ENCODE measurements around the gene RBCK1.
"Not testable (repeated sequence)": the region's sequence is repeated elsewhere in the genome, so short reads cannot be mapped to it uniquely, and the experiment has no call there.

The RBCK1 gene

DNA sequence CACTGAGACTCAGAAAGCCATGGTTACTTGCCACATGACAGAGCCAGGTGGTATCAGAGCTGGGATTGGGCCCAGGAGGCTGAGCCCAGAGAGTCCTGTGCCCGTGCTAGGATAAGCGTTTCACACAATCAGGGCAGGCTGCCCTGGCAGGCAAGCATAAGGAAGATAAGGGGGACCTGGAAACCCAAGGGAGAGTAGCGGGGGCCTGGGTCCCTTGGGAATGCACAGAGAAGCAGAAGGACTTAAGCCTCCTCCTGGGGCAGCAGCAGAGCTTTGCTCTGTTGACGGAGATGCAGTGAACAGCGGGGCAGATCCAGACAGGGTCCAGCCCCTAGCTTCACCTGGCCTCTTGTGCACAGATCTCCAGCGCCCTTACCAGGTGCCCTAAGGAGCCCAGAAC is 18.9 kb upstream of the RBCK1 start:
- 0 out of 2 replicates have a peak overlapping the region, but pooled peaks have one; percentile 10 for H3K27ac ChIP-seq
- TF ChIP-seq, protein P1, sequence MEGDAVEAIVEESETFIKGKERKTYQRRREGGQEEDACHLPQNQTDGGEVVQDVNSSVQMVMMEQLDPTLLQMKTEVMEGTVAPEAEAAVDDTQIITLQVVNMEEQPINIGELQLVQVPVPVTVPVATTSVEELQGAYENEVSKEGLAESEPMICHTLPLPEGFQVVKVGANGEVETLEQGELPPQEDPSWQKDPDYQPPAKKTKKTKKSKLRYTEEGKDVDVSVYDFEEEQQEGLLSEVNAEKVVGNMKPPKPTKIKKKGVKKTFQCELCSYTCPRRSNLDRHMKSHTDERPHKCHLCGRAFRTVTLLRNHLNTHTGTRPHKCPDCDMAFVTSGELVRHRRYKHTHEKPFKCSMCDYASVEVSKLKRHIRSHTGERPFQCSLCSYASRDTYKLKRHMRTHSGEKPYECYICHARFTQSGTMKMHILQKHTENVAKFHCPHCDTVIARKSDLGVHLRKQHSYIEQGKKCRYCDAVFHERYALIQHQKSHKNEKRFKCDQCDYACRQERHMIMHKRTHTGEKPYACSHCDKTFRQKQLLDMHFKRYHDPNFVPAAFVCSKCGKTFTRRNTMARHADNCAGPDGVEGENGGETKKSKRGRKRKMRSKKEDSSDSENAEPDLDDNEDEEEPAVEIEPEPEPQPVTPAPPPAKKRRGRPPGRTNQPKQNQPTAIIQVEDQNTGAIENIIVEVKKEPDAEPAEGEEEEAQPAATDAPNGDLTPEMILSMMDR (conservative IDR thresholded peaks at IDR 0.05): no peak
- no peak for TF ChIP-seq ZFX (IDR thresholded peaks at IDR 0.05)

DNA sequence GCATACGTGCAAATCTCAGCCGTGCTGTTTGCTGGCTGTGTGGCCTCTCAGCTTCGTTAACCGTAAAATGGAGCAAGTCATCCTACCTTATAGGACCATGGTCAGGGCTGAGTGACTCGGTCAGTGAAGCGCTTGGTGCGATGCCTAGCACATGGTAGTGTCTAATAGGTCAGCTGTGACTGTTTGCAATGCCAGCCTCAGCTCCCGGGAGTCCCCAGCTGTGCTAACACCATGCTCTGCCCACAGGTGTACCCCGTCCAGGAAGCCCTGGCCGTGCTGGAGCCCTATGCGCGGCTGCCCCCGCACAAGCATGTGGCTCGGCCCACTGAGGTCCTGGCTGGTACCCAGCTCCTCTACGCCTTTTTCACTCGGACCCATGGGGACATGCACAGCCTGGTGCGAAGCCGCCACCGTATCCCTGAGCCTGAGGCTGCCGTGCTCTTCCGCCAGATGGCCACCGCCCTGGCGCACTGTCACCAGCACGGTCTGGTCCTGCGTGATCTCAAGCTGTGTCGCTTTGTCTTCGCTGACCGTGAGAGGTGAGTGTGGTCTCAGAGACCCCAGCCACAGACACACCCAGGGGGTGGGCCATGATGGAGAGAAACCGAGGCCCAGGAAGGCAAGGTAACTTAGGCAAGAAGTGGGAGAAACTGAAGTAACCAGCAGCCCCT is 16.9 kb upstream of the RBCK1 start:
- TF ChIP-seq, protein P1 (conservative IDR thresholded peaks at IDR 0.05): no peak
- TF ChIP-seq ZFX (IDR thresholded peaks at IDR 0.05): no peak
- no peak overlapping the region for H3K27ac ChIP-seq

DNA sequence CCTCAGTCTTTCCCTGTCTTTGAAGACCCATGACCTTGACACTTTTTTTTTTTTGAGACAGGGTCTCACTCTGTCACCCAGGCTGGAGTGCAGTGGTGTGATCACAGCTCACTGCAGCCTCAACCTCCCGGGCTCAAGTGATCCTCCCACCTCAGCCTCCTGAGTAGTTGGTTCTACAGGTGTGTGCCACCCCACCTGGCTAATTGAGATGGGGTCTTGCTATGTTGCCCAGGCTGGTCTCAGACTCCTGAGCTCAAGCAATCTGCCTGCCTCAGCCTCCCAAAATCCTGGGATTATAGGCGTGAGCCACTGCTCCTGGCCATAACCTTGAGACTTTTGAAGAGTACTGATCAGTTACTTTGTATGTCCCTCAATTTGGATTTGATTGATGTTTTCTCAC is 14.8 kb upstream of the RBCK1 start:
- H3K27ac ChIP-seq: not testable (repeated sequence)

DNA sequence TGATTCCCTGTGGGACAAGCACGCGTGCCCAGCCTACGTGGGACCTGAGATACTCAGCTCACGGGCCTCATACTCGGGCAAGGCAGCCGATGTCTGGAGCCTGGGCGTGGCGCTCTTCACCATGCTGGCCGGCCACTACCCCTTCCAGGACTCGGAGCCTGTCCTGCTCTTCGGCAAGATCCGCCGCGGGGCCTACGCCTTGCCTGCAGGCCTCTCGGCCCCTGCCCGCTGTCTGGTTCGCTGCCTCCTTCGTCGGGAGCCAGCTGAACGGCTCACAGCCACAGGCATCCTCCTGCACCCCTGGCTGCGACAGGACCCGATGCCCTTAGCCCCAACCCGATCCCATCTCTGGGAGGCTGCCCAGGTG is 11.9 kb upstream of the RBCK1 start:
- TF ChIP-seq, protein P1 (conservative IDR thresholded peaks at IDR 0.05): no peak
- TF ChIP-seq ZFX (IDR thresholded peaks at IDR 0.05): no peak
- H3K27ac ChIP-seq: no peak overlapping the region

DNA sequence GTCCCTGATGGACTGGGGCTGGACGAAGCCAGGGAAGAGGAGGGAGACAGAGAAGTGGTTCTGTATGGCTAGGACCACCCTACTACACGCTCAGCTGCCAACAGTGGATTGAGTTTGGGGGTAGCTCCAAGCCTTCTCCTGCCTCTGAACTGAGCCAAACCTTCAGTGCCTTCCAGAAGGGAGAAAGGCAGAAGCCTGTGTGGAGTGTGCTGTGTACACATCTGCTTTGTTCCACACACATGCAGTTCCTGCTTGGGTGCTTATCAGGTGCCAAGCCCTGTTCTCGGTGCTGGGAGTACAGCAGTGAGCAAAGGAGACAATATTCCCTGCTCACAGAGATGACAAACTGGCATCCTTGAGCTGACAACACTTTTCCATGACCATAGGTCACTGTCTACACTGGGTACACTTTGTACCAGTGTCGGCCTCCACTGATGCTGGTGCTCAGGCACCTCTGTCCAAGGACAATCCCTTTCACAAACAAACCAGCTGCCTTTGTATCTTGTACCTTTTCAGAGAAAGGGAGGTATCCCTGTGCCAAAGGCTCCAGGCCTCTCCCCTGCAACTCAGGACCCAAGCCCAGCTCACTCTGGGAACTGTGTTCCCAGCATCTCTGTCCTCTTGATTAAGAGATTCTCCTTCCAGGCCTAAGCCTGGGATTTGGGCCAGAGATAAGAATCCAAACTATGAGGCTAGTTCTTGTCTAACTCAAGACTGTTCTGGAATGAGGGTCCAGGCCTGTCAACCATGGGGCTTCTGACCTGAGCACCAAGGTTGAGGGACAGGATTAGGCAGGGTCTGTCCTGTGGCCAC is 11.3 kb upstream of the RBCK1 start:
- TF ChIP-seq ZFX (IDR thresholded peaks at IDR 0.05): no peak
- TF ChIP-seq, protein P1 (conservative IDR thresholded peaks at IDR 0.05): no peak

DNA sequence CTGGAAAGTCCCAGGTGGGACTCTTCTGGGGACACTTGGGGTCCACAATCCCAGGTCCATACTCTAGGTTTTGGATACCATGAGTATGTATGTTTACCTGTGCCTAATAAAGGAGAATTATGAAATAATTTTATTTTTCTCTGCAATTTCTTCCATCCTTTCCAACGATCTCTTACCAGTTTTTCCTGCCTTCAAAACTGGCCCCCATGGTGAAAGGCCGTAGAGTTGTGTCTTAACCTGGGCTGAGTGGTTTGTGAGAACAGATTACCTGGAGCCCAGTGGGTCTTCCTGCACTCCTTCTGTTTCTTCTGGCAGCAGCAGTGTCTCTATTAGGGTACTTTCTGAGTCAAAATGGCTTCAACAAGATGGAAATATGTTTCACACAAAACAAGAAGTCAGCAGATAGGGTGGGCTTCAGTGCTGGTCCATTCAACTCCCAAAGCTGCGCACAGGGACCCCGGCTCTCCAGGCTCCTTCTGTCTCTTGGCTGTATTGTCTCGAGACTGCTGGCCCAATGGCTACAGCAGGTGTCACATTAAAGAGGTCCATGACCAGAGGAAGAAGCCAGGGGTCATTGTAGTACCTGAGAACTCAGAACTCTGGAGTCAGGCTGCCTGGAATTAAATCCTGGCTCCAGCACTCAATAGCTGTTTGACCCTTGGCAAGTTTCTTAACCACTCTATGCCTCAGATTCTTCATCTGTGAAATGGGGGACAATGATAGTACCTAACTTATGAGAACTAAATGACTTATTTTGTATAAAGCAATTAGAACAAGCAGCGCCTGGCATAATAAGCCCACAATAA is 10.5 kb upstream of the RBCK1 start:
- H3K27ac ChIP-seq: no peak overlapping the region
- no peak for TF ChIP-seq ZFX (IDR thresholded peaks at IDR 0.05)
- TF ChIP-seq, protein P1 (conservative IDR thresholded peaks at IDR 0.05): no peak

More for the DNA sequence above, 11.3 kb upstream of the RBCK1 start:
- H3K27ac ChIP-seq: no peak overlapping the region

DNA sequence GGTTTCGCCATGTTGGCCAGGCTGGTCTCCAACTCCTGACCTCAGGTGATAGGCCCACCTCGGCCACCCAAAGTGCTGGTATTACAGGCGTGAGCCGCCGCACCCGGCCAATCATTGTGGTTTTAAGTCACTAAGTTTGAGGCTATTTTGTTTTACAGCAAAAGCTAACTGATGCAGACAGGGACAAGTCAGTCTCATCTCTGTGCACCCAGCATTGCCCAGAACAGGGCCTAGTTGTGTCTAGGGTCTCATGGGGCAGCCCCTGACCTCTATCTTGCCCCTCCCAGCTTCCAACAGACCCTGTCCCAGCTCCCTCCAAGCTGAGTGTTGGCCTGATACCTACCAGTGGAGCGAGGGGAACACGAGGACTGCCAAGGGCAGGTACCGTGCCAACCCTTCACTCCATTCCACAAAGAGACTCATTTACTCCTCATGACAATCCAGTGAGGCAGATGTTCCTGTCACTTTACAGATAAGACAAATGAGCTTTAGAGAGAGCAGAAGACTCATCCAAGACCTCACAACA is 8.9 kb upstream of the RBCK1 start:
- TF ChIP-seq, protein P1 (conservative IDR thresholded peaks at IDR 0.05): no peak
- TF ChIP-seq ZFX (IDR thresholded peaks at IDR 0.05): no peak
- no peak overlapping the region for H3K27ac ChIP-seq
